Measurements from ENCODE around the gene STK25.
"Not testable (repeated sequence)": the region's sequence is repeated elsewhere in the genome, so short reads cannot be mapped to it uniquely, and the experiment has no call there.

GRCh38 chr2:241450092-241450491, 58.3 kb downstream of the STK25 start:
- not testable (repeated sequence) for TF ChIP-seq CTCF (conservative IDR thresholded peaks at IDR 0.05); EZH2 (IDR thresholded peaks at IDR 0.05; ENCODE audit: low read depth)
